Activated CD4-positive, alpha-beta T cell treated with anti-CD3 and anti-CD28 coated beads, Interleukin-2, amount 10 ng/mL, durations not matched to agents 7 days and 5 days (primary cell): ENCODE results near the gene PEAK1. TPM values are rescaled to one million over a fixed set of nuclear protein-coding genes. Genes with fewer than 3 reads are reported as not detected.

ENCODE experiments used
- CTCF ChIA-PET: fragments of 350-600 bp; sonication (Branson Sonifier 250); formaldehyde crosslinking; loops from one replicate; lab custom pipeline; 2021; ENCODE audit warnings: antibody characterized with exemption; lab: Charles Lee
- POLR2A ChIA-PET: fragments of 350-600 bp; sonication (Branson Sonifier 250); formaldehyde crosslinking; loops from one replicate; lab custom pipeline; 2021; ENCODE audit warnings: antibody characterized with exemption; lab: Charles Lee
- DNase-seq: peaks from one replicate; pipeline ENCODE4 v3.0.0-alpha.2; 2020
- H3K27ac Mint-ChIP-seq: one replicate; pipeline ENCODE4 v1.8.0; 2021; ENCODE audit warnings: mild to moderate bottlenecking, moderate library complexity, mixed read lengths
- H3K27me3 Mint-ChIP-seq: one replicate; pipeline ENCODE4 v1.8.0; 2021; ENCODE audit warnings: mixed read lengths
- H3K36me3 Mint-ChIP-seq: one replicate; pipeline ENCODE4 v1.8.0; 2021; ENCODE audit warnings: low read depth, mixed read lengths
- H3K4me1 Mint-ChIP-seq: one replicate; pipeline ENCODE4 v1.8.0; 2021; ENCODE audit warnings: mixed read lengths
- H3K4me3 Mint-ChIP-seq: one replicate; pipeline ENCODE4 v1.8.0; 2021; ENCODE audit warnings: mild to moderate bottlenecking, moderate library complexity, mixed read lengths
- H3K9me3 Mint-ChIP-seq: one replicate; pipeline ENCODE4 v1.8.0; 2021; ENCODE audit warnings: mixed read lengths
- total RNA-seq, 2 experiments: library from RNA; stranded (reverse); gene quantifications; one replicate each; pipeline ENCODE4 v1.2.3, GENCODE V29; 2021

The PEAK1 gene
- total RNA-seq, 2 experiments from 2014 or later = 27.9 to 29.4 TPM

DNA sequence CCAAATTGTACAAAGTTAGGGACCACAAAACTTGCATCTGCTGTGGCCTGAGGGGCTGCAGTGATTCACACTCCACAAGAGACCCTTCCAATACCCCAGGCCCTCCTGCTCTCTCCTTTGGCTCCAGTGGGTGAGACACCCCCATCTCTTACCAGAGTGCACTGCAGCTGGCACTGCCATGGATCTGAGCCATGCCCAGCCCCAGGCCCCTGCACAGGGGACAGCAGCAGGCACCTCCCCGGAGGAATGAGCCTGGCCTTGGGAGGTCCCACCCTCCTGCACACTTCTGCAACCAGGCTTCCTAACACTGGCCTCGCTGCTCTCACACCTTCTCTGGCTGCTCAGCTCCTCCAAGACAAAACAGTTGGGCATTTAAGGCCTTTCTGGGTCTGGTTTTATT lies 332.7 kb downstream of the PEAK1 start:
- Mint-ChIP-seq H3K27me3 (peaks cover 6% of the 10 kb centered on the region), H3K27ac (no peak overlapping the region), H3K36me3 (no peaks in the 10 kb centered on the region), H3K4me1 (peaks cover 12% of the 10 kb centered on the region), H3K4me3 (no peak overlapping the region), H3K9me3 (no peaks in the 10 kb centered on the region)
- CTCF ChIA-PET = interaction anchor here (0.6 kb wide), 1 partner anchor 639 kb away, joined by 3 read pairs; no protein-coding TSS in a partner anchor
- POLR2A ChIA-PET = interaction anchor here (0.6 kb wide), 1 partner anchor 440 kb away, joined by 5 read pairs; no protein-coding TSS in a partner anchor
- no peak for DNase-seq

DNA sequence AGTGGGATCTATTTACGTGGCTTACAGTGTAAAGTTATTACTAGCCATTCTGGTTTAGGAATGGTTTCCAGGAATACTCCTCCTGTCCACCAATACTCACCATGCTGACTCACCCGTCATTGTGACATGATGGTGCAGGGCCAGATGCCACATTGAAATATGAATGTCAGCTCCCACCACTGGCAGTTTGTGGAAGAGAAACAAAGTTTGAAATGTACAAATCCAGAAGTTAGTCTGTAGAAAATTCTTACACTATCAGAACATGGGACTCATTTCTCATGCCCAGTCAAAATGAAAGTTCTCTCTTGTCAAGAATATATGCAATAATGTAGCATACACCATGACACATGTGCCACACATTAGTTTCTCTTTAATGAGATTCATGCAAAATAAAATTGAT lies 334.6 kb downstream of the PEAK1 start:
- H3K9me3 Mint-ChIP-seq = no peaks in the 10 kb centered on the region
- ChIA-PET CTCF (no interaction called here), POLR2A (no interaction called here)
- H3K4me1 Mint-ChIP-seq = peaks cover 12% of the 10 kb centered on the region
- H3K4me3 Mint-ChIP-seq = no peak overlapping the region
- peaks cover 8% of the 10 kb centered on the region for H3K27me3 Mint-ChIP-seq
- DNase-seq = no peak
- no peak overlapping the region for H3K27ac Mint-ChIP-seq
- H3K36me3 Mint-ChIP-seq = no peaks in the 10 kb centered on the region

DNA sequence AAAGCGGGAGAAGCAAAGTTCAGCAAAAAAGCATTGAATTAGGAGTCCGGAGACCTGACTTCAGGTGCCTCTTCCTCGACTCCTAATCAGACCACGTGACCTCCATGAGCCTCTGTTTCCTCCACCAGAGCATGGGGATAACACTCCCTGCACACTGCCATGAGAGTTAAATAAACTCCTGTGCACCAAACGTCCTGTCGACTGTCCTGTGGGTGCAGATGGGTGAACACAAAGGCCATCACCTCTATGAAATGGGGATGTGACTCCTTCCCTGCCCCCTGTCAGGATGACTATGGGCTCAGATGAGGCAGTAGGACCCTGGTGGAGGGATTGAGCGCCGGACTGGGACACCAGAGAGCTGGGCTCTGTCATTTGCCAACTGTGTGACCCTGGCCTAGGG lies 335.5 kb downstream of the PEAK1 start:
- CTCF ChIA-PET = no interaction called here
- H3K36me3 Mint-ChIP-seq = no peaks in the 10 kb centered on the region

DNA sequence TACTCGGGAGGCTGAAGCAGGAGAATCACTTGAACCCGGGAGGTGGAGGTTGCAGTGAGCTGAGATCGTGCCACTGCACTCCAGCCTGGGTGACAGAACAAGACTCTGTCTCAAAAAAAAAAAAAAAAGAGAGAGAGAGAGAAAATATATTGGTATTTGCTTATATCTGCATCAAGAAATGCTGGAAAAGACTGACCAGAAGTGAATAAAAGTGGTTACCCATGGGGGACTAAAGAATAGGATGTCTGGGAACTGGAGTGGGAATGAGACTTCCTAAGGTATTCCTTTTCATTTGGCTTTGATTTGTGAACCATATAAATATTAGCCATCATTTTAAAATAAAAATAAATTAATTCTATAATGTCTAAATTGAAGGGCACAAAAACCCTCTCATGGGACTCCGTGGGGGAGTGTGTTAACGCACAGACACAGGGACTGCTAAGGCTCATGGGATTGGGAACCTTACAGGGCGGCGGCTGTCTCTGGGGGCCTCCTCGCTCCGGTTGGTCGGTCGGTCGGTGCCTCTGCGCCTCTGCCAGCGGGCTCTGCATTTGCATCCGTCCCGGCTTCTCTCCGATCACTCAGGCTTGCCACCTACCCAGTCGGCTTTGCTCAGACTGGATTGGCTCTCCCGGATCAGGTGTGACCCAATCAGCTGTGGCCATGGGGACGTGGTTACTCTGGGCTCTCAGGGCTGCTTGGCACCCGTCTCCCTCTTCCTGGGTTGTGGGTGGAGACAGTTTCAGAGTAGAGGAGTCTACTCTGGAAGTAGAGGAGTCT lies 336.3 kb downstream of the PEAK1 start:
- no peaks in the 10 kb centered on the region for H3K9me3 Mint-ChIP-seq
- peaks cover 12% of the 10 kb centered on the region for H3K4me1 Mint-ChIP-seq
- ChIA-PET CTCF (interaction anchor here (0.7 kb wide), 1 partner anchor 1531 kb away, joined by 7 read pairs; no protein-coding TSS in a partner anchor), POLR2A (no interaction called here)
- H3K27me3 Mint-ChIP-seq = peaks cover 8% of the 10 kb centered on the region
- peak; percentile 47 for DNase-seq
- H3K27ac Mint-ChIP-seq = no peak overlapping the region
- H3K4me3 Mint-ChIP-seq = no peak overlapping the region
- no peaks in the 10 kb centered on the region for H3K36me3 Mint-ChIP-seq

More for the DNA sequence above, 335.5 kb downstream of the PEAK1 start:
- POLR2A ChIA-PET = no interaction called here
- Mint-ChIP-seq H3K9me3 (no peaks in the 10 kb centered on the region), H3K4me3 (no peak overlapping the region), H3K27me3 (peaks cover 8% of the 10 kb centered on the region), H3K4me1 (peaks cover 12% of the 10 kb centered on the region), H3K27ac (no peak overlapping the region)
- DNase-seq = no peak

DNA sequence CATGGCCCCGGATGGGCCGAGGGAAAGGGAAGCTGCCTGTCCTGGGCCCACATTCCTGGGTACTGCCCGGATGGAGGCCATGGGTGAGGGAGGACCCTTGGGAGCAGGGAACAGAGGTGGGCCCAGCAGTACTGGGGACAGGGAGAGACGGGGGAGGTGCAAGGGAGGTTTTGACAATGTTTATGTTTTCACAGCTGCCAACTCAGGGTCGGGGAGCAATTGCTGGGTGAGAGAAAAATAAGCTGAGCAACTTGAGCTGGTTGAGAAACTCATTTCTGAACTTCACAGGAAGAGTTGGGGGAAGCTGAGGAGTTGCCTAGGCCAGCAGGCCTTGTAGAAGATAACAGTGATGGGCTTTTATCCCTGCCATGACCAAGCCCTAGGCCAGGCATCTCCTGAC lies 337.9 kb downstream of the PEAK1 start:
- peaks cover 8% of the 10 kb centered on the region for H3K27me3 Mint-ChIP-seq
- H3K27ac Mint-ChIP-seq = no peak overlapping the region
- CTCF ChIA-PET = interaction anchor here (1.1 kb wide), 1 partner anchor 22 kb away, joined by 3 read pairs; no protein-coding TSS in a partner anchor
- H3K4me3 Mint-ChIP-seq = no peak overlapping the region
- H3K4me1 Mint-ChIP-seq = peaks cover 12% of the 10 kb centered on the region
- DNase-seq = no peak
- no peaks in the 10 kb centered on the region for H3K9me3 Mint-ChIP-seq
- POLR2A ChIA-PET = no interaction called here
- H3K36me3 Mint-ChIP-seq = no peaks in the 10 kb centered on the region

DNA sequence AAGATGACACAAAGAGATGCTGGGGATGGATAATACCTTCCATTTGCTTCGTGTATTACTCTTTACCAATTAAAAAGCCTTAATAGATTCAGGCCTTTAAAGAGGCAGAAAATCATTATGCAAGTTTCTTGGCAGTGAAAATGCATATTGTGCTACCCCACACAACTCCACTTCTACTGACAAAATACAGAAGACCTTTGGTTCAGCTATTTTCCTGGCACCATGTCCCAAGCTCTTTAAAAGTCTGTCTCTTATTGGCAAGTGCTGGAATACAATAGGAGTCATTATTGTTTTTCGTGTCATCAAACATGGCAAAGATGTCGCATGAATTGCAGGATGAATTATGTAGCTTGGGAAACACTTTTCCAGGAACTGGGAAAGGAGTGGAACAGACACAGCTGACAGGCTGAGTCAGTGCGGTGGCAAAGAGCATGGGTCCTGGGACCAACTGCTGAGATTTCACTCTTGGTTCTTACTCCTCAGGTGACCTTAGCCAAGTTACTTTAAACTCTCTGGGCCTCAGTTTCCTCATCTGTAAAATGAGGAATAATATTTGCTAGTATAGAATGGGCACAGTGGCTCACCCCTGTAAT lies 343.5 kb downstream of the PEAK1 start:
- CTCF ChIA-PET = no interaction called here

DNA sequence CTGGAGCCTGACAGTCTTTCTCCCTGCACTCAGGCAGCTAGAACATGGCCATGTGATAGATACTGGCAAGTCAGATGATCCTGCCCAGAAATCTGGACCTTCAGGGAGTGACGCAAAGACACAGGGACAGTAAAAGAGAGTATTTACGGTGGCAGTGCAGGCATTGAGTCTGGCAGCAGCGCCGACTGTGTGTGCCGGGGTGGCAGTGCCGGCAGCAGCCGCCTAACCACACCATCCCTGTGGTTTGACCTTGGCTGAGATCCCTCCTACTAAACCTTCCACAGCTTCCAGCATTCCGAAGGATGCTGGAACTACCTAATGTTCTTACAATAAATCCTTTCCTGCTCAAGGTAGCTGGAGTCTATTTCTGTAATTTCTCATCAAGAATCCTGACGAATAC lies 344.4 kb downstream of the PEAK1 start:
- Mint-ChIP-seq H3K36me3 (no peaks in the 10 kb centered on the region), H3K27me3 (peaks cover 8% of the 10 kb centered on the region), H3K4me1 (peaks cover 6% of the 10 kb centered on the region), H3K9me3 (no peaks in the 10 kb centered on the region), H3K4me3 (no peak overlapping the region), H3K27ac (no peak overlapping the region)
- ChIA-PET POLR2A (no interaction called here), CTCF (no interaction called here)
- DNase-seq = no peak

More for the DNA sequence above, 343.5 kb downstream of the PEAK1 start:
- POLR2A ChIA-PET = no interaction called here
- Mint-ChIP-seq H3K9me3 (no peaks in the 10 kb centered on the region), H3K27ac (no peak overlapping the region), H3K27me3 (peaks cover 9% of the 10 kb centered on the region), H3K4me1 (peaks cover 2% of the 10 kb centered on the region), H3K4me3 (no peak overlapping the region), H3K36me3 (no peaks in the 10 kb centered on the region)
- DNase-seq = no peak

DNA sequence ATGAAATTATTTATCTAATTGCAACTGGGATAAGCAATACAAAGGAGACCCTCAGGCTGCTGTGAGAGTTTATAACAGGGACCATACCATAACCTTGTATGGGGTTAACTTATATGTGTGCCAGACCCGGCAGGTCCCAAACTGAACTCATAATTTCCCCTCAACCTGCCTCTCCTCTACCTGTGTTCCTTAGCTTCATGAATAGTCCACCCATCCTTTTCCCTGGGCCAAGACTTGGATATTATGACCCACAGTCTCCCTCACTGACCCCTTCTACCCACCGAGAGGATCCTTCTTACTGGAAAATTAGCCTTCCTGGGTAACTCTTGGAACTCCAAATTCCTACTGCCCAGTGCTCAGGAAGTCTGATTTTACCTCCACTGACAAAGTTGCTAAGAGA lies 345.6 kb downstream of the PEAK1 start:
- Mint-ChIP-seq H3K4me1 (peaks cover 16% of the 10 kb centered on the region), H3K9me3 (no peaks in the 10 kb centered on the region), H3K27ac (no peak overlapping the region), H3K36me3 (no peaks in the 10 kb centered on the region), H3K27me3 (peaks cover 14% of the 10 kb centered on the region), H3K4me3 (no peak overlapping the region)
- no peak for DNase-seq
- CTCF ChIA-PET = no interaction called here
- POLR2A ChIA-PET = no interaction called here

DNA sequence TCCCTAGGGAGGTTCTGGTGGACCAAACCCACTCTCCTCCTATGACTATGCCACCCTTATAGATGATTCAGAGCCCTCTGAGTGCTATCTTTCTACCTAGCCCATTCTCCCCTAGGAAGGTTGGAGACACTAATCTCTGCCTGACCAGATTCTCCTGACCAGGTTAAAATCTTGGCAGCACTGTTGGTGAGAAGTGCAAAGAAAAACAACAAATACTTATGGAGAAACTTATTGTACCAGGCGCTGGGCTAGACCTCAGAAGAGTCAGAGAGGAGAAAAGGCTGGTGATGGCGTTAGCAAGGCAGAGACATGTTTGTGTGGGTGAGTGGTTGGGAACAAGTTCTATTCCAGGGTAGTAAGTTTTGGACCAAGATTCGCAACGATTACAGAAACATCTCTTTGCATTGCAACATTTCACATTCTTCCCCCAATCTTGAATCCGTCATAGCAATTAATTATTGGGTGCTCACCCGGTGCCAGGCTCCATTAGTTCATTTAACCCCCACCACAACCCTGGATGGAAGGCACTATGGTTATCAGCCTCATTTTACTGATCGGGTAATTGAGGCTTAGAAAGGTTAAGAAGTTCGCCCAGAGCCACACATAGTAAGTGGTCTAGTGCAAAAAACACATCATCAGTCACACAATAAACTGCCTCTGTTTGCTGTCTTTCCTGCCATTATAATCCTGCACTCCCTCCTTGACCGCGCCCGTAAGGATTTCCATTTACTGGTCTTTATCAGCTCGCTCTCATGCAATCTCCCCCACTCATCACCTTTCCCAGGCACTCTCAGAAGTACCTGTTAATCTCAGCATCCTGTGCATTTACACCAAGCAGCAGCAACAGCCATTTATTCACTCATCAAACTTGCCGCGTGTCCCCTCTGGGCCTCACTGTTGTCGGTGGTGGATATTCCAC lies 348.3 kb downstream of the PEAK1 start:
- no peak for DNase-seq
- Mint-ChIP-seq H3K27ac (peak overlapping the region; percentile 82), H3K27me3 (peaks cover 16% of the 10 kb centered on the region), H3K4me3 (peak overlapping the region; percentile 80), H3K36me3 (peaks cover 2% of the 10 kb centered on the region), H3K4me1 (peaks cover 16% of the 10 kb centered on the region), H3K9me3 (no peaks in the 10 kb centered on the region)
- POLR2A ChIA-PET = no interaction called here
- CTCF ChIA-PET = no interaction called here

DNA sequence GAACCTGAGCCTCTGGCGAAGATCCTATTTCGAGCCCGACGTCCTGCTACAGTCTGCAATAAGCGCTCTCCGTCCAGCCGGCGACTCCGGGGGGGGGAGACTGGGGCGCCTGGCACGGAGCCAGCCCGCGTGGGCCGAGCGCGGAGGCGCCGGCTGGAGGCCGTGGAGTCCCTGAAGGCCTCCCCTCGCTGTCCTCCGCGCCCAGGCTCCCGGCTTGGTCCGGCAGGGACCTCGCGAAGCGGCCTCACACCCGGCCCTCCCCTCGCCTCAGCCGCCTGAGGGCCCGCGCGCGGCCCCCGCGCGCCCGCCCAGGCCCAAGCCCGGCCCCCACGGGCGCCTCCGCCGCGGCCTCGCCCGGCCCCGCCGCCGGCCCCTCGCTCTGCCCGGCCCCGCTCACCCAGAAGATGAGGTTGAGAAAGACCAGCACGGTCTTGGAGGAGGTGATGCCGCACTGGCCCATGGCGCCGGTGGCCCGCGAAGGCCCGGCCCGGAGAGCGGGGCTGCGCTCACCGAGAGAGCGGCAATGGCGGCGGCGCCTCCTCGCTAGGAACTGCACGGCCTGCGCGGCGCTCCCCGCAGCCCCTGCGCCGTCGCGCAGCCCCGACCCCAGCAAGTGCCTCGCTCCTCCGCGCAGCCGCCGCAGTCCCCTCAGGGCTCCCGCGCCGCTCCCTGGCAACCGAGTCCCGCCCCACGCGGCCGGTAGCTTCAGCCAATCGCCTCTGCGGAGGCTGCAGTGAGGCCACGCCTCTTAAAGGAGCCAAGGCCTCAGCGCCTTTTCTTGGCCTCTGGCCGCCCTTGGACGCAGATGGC lies 349.2 kb downstream of the PEAK1 start, which contains the start of gene TSPAN3:
Gene TSPAN3, minus strand, starts transcription at position 615 of the 810 bp plus-strand sequence. Its CDS starts 155 bp downstream, at position 460.
- Mint-ChIP-seq H3K9me3 (no peaks in the 10 kb centered on the region), H3K4me3 (peak within 1 kb of the TSS; percentile 80), H3K36me3 (peaks cover 2% of the 10 kb centered on the region), H3K4me1 (peaks cover 16% of the 10 kb centered on the region), H3K27me3 (peaks cover 16% of the 10 kb centered on the region), H3K27ac (peak within 1 kb of the TSS; percentile 82)
- peak; percentile 92 for DNase-seq
- POLR2A ChIA-PET = no interaction called here
- CTCF ChIA-PET = no interaction called here

DNA sequence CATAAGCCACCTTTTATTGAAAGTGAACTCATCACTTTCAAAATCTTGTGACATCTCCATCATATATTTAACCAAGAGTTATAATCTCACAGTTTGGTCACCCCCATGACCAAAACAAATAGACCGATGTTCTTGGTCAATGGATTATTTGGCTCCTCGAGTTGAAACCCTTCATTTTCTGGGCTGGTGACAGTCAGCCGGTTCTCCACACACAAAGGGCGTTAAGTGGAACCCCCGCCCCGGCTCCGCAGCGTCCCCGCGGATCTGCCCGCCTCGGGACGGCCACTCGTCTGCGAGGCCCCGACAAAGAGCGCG lies 349.8 kb downstream of the PEAK1 start:
- H3K27ac Mint-ChIP-seq = peak overlapping the region; percentile 57
- ChIA-PET CTCF (interaction anchor here (1.1 kb wide), 1 partner anchor 24 kb away, joined by 3 read pairs; no protein-coding TSS in a partner anchor), POLR2A (no interaction called here)
- peaks cover 13% of the 10 kb centered on the region for H3K27me3 Mint-ChIP-seq
- H3K9me3 Mint-ChIP-seq = no peaks in the 10 kb centered on the region
- H3K36me3 Mint-ChIP-seq = peaks cover 2% of the 10 kb centered on the region
- DNase-seq = no peak
- H3K4me3 Mint-ChIP-seq = peak overlapping the region; percentile 65
- peaks cover 16% of the 10 kb centered on the region for H3K4me1 Mint-ChIP-seq
